GM12801 (cell line): ENCODE measurements around the gene OR6J1.

Source experiments
- CTCF ChIP-seq: IDR thresholded peaks from one replicate; pipeline ENCODE4 v1.5.1; 2011; ENCODE audit warnings: control low read depth; ENCODE audit not compliant: insufficient read length; ENCODE audit errors: extremely low read depth

Gene OR6J1

GRCh38 chr14:22627506-22628263 lies 16.5 kb downstream of the OR6J1 start:
- no peak for TF ChIP-seq CTCF

- TF ChIP-seq CTCF, result no peak
These were observed 17.6 kb downstream of the OR6J1 start for GRCh38 chr14:22626590-22626989.

- no peak for TF ChIP-seq CTCF
These were observed 21.1 kb downstream of the OR6J1 start for GRCh38 chr14:22623047-22623446.

GRCh38 chr14:22622255-22622654 lies 21.9 kb downstream of the OR6J1 start:
- no peak for TF ChIP-seq CTCF

- no peak for TF ChIP-seq CTCF
These were observed 29.8 kb downstream of the OR6J1 start for GRCh38 chr14:22614240-22614799.

GRCh38 chr14:22613736-22614239 lies 30.4 kb downstream of the OR6J1 start:
- no peak for TF ChIP-seq CTCF

GRCh38 chr14:22613106-22613695 lies 31.0 kb downstream of the OR6J1 start:
- no peak for TF ChIP-seq CTCF
